GM18867 (cell line): ENCODE results near the gene POC1B.

Experiments used
- ATAC-seq: cut with Tn5 transposase; IDR thresholded peaks from one replicate; pipeline ENCODE4 v1.9.1; 2021; ENCODE audit warnings: mild to moderate bottlenecking, moderate library complexity; ENCODE audit not compliant: unreplicated experiment

The POC1B gene

DNA sequence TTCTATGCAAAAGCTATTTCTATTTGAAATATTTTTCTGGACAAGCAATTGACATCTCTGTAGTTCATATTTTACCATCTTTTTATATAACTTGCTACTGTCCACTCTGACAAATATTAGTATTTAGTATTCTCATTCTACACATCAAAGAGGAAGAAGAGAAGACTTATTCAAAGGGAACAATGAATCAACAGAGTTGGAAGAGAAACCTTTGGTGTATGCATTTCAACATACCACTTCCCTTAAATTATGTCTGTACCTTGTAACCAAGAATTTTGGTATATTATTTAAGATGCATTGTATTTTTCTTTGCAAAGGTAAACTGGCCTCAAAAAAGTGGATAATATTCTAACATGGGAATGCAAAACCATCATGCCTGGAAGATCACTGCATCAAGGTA is 101.5 kb downstream of the POC1B start:
- ATAC-seq: no peak

DNA sequence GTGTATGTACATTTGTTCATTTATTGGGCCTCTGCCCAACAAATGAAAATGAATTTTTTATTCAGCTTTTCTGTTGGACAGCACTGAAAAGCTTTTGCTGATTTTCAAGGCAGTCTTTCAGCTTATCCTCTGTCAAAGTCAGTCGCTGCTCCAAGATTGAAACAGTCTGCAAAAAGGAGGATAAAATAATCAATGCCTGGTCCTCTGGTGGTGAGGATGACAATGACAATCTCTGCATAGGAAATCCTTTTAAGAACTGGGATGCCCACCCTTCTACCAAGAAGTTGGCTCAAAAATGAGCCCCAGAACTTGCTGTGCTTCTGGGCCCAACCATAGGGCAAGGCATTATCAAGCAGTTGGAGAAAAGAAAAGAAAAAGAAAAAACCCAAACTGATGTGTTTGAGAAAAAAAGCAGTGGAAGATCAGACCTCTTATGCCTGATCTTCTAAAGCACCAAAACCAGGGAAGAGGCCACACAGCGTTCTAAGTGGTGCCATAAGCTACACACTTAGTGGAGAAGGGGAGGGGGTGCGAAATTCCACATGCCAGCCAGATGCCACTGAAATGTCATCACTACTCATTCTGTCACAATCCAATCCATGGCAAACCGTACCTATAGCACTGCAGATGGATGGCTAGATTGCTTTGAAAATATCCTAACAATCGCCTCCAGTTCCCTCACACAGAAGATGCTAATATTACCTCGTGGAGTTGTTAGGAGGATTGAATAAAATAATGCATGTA is 104.6 kb downstream of the POC1B start:
- ATAC-seq: no peak

DNA sequence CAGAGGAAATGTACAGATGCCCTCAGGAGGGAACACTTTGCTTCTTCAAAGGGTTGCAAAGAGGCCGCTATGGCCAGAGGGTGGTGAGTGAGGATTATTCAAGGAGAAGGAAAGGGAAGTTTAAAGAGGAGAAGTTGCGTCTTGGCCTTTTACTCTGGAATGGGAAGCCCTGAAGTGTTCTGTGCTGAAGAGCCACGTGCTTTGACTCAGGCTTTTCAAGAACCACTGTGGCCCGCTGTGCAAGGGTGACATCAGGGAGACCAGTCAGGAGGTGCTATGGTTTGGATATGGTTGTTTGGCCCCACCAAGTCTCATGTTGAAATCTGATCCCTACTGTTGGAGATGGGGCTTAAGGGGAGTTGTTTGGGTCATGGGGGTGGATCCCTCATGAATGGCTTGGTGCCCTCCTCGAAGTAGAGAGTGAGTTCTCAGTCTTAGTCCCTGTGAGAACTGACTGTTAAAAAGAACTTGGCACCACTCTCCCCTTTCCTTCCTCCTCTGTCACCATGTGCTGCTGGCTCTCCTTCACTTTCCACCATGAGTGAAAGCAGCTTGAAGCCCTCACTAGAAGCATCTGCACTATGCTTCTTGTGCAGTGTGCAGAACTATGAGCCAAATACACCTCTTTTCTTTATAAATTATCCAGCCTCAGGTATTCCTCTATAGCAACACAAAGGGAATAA is 107.5 kb downstream of the POC1B start:
- no peak for ATAC-seq

DNA sequence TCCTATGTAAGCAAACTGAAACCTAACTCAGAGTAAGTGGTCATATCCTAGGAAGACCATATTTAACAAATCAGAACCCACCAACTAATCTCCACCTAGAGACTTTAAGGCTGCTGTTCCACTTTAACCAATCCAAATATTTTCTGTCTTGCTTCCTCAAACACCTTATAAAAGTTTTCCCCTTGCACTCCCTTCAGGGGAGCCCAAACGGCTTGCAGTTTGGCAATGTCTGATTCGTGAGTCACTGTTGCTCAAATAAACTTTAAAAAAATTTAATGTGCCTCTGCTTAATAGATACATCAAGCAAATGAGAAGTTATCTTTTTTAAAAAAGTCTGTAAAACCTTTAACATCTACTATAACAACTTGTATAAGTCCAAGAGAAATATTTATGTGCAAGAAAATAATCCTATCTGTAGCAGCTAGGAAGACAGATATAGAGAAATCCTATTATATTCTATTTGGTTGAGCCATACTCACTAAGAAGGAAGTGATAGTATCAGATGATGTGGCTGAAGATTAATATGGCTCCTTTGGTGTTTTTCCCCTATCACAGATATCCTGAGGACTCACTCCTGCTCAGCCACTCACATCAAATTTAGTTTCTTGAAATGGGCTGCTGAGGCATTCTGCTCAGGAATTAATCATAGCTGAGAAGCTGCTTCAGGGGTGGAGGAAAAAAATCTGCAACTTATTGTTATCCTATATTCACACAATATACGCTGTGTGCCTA is 108.4 kb downstream of the POC1B start:
- no peak for ATAC-seq

DNA sequence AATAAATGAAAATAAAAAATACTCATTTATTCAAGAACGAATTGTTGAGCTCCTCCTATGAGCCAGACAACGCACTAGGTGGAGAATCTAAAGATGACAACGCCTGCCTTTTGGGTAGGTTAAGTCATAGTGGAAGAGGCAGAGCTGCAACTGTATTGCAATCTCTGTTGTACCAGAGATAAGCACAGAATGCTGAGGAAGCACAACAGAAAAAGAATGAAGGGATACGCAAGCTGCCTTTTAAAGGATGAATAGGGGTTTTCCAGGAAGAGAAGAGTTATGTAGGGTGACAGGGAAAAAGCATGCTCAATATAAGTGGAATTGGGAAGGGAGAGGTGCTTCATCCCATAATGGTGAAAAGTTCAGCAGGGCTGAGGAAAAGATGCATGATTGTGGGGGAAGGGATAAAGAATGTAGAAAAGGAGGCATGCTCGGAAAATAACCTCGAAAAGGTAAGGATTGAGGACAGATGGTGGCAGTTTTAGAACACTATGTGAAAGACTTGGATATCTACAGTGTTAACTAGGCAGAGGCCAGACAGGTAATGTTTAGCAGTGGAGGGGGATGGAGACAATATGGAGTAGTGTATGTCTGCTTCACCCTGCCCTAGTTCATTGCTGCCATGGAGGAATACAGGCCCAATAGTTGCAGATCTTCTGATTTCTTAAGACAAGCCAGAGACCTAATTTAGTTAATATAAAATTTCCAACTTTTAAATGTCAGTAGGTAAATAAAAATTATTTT is 109.6 kb downstream of the POC1B start:
- ATAC-seq: no peak

DNA sequence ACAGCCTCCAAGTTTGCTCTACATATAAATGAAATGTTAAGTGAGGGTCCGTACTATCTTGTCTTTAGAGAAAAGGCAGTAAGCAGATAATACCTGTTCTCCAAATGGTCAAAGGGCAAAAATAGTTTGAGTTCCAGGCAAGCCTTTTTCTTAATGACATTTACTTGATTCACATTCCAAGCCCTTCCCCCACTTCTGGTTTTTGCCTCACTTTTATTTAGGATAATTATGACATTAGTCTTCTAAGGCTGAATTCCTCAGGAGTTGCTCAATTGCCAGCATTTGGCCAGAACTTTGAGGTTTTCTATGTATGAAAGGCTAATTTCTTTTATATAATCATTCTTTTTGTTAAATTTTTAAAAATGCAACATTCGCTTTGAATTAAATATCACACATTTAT is 111.0 kb downstream of the POC1B start:
- ATAC-seq: no peak

GRCh38 chr12:89414322-89414721 is 111.5 kb downstream of the POC1B start:
- ATAC-seq: no peak

- no peak for ATAC-seq
Measured at GRCh38 chr12:89413234-89413633, 112.6 kb downstream of the POC1B start.

DNA sequence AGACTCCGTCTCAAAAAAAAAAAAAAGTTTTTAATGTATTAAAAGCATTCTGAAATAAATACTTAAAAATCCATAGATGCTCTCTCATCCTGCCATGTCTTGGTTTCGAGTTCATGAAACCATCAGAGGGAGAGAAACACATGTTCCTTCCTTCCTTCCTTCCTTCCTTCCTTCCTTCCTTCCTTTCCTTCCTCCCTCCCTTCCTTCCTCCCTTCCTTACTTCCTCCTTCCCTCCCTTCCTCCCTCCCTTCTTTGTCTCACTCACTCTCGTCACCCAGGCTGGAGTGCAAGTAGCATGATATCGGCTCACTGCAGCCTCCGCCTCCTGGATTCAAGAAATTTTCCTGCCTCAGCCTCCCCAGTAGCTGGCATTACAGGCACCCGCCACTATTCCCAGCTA is 113.2 kb downstream of the POC1B start:
- no peak for ATAC-seq

GRCh38 chr12:89411846-89412245 is 114.0 kb downstream of the POC1B start:
- no peak for ATAC-seq

DNA sequence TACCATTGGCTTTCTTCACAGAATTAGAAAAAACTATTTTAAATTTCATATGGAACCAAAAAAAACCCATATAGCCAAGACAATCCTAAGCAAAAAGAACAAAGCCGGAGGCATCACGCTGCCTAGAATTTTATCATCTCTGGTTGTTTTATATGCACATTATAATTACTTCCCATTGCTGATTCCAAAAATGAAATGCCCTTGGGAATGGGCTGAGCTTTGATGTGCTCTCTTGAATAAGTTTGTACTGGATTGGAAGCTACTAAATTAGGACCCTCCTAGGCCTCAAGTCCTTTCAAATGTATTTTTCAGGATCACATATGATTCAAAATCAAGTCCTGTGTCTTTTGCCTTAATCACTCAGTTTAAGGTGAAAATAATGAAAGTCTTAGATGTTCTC is 114.6 kb downstream of the POC1B start:
- no peak for ATAC-seq

DNA sequence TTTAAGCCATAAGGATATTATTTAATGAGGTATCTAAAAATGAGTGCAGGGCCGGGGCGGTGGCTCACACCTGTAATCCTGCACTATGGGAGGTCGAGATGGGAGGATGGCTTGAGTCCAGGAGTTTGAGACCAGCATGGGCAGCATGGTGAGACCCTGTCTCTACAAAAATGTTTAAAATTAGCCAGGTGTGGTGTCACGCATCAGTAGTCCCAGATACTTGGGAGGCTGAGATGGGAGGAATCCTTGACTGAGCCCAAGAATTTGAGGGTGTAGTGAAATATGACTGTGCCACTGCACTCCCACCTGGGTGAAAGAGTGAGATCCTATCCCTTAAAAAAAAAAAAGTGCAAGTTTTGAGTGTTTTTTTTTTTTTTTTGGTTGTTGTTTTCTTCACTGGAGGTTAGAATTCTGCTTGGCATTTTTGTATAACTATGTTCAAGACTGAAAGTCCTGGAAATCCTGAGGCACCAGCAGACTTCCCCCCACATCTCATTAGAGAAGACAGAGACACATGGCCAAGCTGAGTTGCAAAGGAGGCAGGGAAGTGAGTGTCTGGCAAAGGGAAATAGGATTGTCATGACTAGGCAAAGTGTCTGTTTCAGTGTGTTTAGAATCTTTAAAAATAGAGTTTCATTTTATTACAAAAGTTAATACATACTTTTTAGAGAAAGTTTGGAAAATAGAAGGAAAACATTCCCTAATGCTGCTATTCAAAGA is 120.1 kb downstream of the POC1B start:
- ATAC-seq: no peak

DNA sequence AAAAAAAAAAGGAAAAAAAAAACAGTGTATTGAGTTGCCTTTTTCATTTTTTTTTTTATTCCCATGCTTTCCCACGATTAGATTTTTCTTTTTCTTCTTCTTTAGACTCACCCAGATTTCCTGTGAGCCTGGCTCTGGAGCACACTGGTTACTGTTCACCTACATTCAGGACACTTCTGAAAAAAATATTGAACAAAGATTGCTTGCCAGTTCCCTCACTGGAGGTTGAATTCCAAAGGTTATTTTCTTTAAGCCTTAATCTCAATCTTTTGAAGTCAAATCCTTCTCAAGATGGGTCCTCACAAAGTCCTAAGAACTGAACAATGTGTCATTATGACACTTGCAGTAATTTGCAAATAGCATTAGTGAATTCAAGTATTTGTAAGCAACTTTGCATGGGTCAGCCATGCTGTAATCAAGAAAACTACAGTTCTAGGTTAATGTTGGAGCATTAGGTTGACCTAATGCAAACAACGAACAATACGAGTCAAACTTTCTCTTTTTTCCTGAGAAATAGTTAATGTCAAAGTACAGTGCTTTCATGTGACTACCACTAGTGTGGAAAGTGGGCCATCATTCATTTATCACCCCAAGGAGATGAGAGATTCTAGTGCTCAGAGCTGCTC is 124.3 kb downstream of the POC1B start:
- ATAC-seq: no peak

GRCh38 chr12:89400415-89400814 is 125.4 kb downstream of the POC1B start:
- ATAC-seq: no peak

DNA sequence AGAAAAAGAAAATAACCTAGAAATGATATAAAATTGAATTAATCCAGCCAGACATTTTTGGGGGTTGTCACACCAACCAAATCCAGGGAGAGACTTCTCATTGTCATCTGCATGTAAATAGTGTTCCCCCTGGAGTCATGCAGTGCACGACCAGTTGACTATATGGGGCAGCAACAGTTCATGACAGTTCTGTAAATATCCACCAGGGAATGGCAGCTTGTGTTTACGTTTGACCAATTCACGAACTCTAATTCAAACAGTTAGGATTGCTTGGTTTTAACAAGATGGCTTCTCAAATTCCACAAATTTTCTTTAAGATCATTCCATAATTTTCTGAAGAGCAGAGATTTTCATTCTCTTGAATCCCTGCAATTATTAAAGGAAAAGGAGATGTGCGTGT is 130.1 kb downstream of the POC1B start:
- no peak for ATAC-seq

DNA sequence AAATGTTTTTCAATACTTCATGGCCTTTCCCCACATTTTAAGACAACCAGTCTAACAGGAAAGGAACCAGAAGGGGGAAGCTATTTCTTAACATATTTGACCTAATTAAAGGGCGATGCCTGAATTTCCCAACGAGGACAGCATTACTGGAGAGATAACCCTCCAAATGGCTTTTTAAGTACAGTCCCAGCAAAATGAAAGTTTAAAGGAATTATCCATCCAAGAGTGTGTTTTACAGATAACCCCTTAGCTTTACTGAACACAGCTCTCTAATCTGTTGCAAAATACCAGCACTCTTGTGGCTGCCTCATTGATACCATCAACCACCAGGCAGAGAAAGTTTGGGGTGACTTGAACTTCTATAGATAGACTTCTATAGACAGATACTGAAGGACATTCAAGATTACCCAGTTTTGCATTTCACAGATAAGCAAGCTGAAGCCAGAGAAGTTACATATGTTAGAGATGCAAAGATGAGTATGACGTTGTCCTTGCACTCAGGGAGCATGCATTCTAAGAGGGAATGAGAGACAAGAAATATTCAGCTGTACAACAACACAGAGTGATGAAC is 132.2 kb downstream of the POC1B start:
- ATAC-seq: no peak

GRCh38 chr12:89392391-89392790 is 133.5 kb downstream of the POC1B start:
- no peak for ATAC-seq

DNA sequence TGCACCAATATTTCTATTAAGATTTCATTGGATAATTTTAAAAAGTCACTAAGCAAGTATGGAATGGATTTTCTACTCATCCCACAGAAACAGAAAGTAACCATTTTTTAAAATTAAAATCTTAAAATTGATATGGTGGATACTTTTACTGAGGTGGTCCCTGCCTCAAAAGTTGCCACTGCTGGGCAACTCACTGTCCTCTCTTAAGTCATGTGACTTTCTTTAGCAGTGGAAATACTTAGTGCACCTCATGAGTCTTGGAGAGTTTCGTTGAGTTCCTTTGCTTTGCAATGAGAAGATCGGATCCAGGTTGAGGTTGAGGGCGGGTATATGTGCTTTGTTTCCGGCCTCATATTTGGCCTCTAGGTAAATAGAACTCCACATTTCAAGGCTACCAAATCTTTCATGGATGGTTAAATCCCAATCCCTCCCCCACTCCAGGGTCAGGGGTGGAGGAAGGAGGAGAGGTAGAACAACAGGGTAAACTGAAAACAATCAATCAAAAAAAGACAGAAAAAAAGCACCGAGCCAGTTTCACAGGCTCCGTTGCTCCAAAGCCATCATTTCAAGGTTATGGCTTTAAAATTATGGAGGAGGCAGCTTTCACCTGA is 134.0 kb downstream of the POC1B start:
- ATAC-seq: no peak
